HFFc6 (cell line): Measurements from ENCODE around the gene RNF34. TPM values are rescaled to one million over a fixed set of nuclear protein-coding genes. Genes with fewer than 3 reads are reported as not detected.

ENCODE experiments used
- DNase-seq: peaks from one replicate; pipeline ENCODE4 v3.0.0-alpha.2; 2018
- H3K27ac Mint-ChIP-seq: 2 replicates; pipeline ENCODE4 v1.8.0; 2020; ENCODE audit warnings: mild to moderate bottlenecking, mixed read lengths
- H3K27me3 Mint-ChIP-seq: 2 replicates; pipeline ENCODE4 v1.8.0; 2021; ENCODE audit warnings: mild to moderate bottlenecking, moderate library complexity, mixed read lengths; ENCODE audit not compliant: insufficient read depth
- H3K36me3 Mint-ChIP-seq: 2 replicates; pipeline ENCODE4 v1.8.0; 2021; ENCODE audit warnings: low read depth, mixed read lengths
- H3K4me1 Mint-ChIP-seq: 2 replicates; pipeline ENCODE4 v1.8.0; 2020; ENCODE audit warnings: low read depth, mixed read lengths
- H3K4me3 Mint-ChIP-seq: 2 replicates; pipeline ENCODE4 v1.8.0; 2020; ENCODE audit warnings: mild to moderate bottlenecking, moderate library complexity, mixed read lengths
- H3K9me3 Mint-ChIP-seq: 2 replicates; pipeline ENCODE4 v1.8.0; 2020; ENCODE audit warnings: mild to moderate bottlenecking, mixed read lengths
- microRNA-seq: library from miRNA; unstranded; fragments of <30 nt; microRNA quantifications from one replicate; pipeline ENCODE4, GENCODE V29; 2019
- total RNA-seq, 6 experiments: library from RNA; stranded (reverse); fragmentation: NEBNext Ultra II Directional; extraction: Animal tissue kit (Norgen Biotek cat#: 25700); gene quantifications; 2 replicates in 1 of 6; 3 replicates in 5 of 6; pipeline ENCODE4 v1.2.3, GENCODE V29; 2021
- TF ChIP-seq, protein P1 (sequence below): fragments of 200-600 bp; sonication (generic); IDR thresholded peaks from 2 replicates; pipeline ENCODE4 v1.5.0; 2021; ENCODE audit warnings: antibody characterized with exemption, mild to moderate bottlenecking

Gene RNF34
- total RNA-seq, 6 experiments from 2014 or later, result 33.1 to 41.6 (median 39.0) TPM

DNA sequence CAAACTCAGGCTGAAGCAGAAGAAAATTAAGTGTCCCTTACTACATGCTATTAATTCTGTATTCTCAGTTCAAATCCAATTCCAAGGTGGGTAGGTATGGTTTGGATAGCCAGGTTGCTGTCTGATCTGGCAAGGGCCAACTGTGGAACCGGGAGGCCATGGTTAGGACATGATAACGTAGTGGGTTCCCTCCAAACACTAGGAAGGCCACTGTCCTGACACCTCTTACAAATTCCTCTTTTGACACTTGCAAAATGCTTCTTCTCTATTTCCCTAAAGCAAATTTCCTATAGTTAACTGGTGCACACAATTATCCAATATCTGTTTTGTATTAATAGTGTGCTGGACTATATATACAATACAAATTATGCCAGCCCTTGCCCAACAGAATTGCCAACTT is 70.8 kb downstream of the RNF34 start:
- Mint-ChIP-seq H3K9me3 (no peaks in the 10 kb centered on the region), H3K4me3 (no peak overlapping the region), H3K4me1 (peaks cover 12% of the 10 kb centered on the region), H3K27ac (no peak overlapping the region), H3K36me3 (no peaks in the 10 kb centered on the region), H3K27me3 (no peaks in the 10 kb centered on the region; the same call in 1 of the 2 replicates)
- TF ChIP-seq, protein P1, sequence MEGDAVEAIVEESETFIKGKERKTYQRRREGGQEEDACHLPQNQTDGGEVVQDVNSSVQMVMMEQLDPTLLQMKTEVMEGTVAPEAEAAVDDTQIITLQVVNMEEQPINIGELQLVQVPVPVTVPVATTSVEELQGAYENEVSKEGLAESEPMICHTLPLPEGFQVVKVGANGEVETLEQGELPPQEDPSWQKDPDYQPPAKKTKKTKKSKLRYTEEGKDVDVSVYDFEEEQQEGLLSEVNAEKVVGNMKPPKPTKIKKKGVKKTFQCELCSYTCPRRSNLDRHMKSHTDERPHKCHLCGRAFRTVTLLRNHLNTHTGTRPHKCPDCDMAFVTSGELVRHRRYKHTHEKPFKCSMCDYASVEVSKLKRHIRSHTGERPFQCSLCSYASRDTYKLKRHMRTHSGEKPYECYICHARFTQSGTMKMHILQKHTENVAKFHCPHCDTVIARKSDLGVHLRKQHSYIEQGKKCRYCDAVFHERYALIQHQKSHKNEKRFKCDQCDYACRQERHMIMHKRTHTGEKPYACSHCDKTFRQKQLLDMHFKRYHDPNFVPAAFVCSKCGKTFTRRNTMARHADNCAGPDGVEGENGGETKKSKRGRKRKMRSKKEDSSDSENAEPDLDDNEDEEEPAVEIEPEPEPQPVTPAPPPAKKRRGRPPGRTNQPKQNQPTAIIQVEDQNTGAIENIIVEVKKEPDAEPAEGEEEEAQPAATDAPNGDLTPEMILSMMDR, result no peak
- DNase-seq, result no peak

DNA sequence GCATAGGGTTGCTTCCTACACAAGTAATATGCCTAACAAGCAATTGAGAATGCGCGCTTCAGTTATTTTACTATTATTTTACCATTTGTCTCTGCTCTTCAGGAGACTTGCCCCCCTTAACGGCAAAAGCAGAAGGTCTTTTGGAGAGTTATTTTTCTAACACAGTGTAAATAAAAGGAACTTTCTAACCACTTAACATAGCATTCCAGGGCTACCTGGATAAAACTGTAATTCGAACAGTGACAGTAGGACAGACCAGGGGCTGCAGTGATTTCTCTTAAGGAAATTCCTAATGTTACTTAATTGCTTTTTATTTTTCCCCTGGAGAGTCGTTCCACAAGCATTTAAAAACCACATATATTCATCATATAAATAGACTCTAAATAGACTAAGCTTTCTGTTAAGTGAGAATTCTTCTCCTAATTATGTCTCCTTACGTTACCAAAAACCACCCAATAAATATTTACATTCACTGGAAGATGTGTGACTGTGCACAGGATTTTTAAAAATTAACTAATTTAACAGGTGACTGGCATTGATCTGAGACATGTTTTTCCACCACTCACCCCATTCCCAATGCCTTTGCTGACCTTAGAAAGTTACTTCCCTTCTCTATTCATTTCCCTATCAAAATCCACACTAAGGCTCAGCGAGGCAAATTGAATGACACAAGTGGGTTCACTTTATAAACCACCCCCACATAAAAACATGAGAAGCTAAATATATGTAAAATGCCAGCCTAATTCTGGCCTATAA is 72.4 kb downstream of the RNF34 start:
- Mint-ChIP-seq H3K4me1 (peaks cover 6% of the 10 kb centered on the region; the same call in 1 of the 2 replicates), H3K27me3 (no peaks in the 10 kb centered on the region), H3K27ac (no peak overlapping the region), H3K9me3 (no peaks in the 10 kb centered on the region), H3K4me3 (no peak overlapping the region), H3K36me3 (no peaks in the 10 kb centered on the region)
- DNase-seq, result no peak
- TF ChIP-seq, protein P1, result no peak

Small RNAs within 50 kb of the gene (microRNA-seq; reads per million reads assigned to microRNA genes)
- gene MIR7107, result not detected

Other genes with a start within 250 kb of the RNF34 start
- gene P2RX4, start 190.0 kb upstream of the RNF34 start, total RNA-seq, result 10 to 100 TPM in 2 of 6 experiments, 1 to 10 TPM in 4; 7.7 to 13.0 (median 9.6) TPM
- gene CAMKK2, start 103.4 kb upstream of the RNF34 start, total RNA-seq, result 10 to 100 TPM; 27.8 to 35.3 (median 31.1) TPM
- 100 to 1,000 TPM in 1 of 6 experiments, 10 to 100 TPM in 5; 84.5 to 103 (median 93.5) TPM for gene ANAPC5, start 47.7 kb upstream of the RNF34 start, total RNA-seq
- 10 to 100 TPM; 15.4 to 24.0 (median 21.5) TPM for gene KDM2B, start 180.9 kb downstream of the RNF34 start, total RNA-seq
- 10 to 100 TPM; 18.5 to 25.7 (median 22.0) TPM for gene ORAI1, start 226.4 kb downstream of the RNF34 start, total RNA-seq